Measurements from ENCODE around the gene HACE1.

DNA sequence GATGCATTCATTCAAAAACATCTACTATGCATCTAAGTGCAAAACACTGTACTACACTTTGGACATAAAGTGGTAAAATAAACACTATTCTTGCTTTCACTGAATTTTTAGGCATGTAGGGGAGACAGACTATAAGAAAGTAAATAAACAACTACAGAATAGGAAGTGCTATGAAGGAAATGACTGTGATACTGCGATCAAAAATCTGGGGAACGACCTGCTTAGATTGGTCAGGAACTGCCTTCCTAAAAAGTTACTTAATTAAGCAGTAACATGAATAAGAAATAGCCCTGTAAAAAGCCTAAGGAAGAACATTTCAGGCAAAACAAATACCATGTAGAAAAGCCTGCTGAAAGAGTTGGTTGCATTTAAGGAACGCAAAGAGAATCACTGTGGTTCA lies 50.6 kb downstream of the HACE1 start:
- TF ChIP-seq, protein P1, sequence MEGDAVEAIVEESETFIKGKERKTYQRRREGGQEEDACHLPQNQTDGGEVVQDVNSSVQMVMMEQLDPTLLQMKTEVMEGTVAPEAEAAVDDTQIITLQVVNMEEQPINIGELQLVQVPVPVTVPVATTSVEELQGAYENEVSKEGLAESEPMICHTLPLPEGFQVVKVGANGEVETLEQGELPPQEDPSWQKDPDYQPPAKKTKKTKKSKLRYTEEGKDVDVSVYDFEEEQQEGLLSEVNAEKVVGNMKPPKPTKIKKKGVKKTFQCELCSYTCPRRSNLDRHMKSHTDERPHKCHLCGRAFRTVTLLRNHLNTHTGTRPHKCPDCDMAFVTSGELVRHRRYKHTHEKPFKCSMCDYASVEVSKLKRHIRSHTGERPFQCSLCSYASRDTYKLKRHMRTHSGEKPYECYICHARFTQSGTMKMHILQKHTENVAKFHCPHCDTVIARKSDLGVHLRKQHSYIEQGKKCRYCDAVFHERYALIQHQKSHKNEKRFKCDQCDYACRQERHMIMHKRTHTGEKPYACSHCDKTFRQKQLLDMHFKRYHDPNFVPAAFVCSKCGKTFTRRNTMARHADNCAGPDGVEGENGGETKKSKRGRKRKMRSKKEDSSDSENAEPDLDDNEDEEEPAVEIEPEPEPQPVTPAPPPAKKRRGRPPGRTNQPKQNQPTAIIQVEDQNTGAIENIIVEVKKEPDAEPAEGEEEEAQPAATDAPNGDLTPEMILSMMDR (IDR thresholded peaks at IDR 0.05), result no peak
- no peak for TF ChIP-seq POLR2A (IDR thresholded peaks at IDR 0.05)

Measured in gastroesophageal sphincter (tissue), 3 donors.